Fibroblast of lung (primary cell): ENCODE data around the gene EXOC2. TPM values are rescaled to one million over a fixed set of nuclear protein-coding genes. Genes with fewer than 3 reads are reported as not detected.
A peak's percentile ranks its signal among the peaks of the same experiment; 100 is the strongest.

Source experiments
- DNase-seq, 2 donors: peaks; one replicate each; pipeline versions ENCODE4 v3.0.0 to v3.0.0-alpha.2; 2010; ENCODE audit warnings: low read depth in 2 of 2
- H2AFZ ChIP-seq: 2 replicates; pipeline ENCODE4 v1.5.1; 2012; ENCODE audit warnings: low read length, control low read depth, inconsistent platforms
- H3K27ac ChIP-seq: 2 replicates; pipeline ENCODE4 v1.5.1; 2011; ENCODE audit warnings: low read length, control low read depth; ENCODE audit not compliant: insufficient read depth
- H3K27me3 ChIP-seq: 2 replicates; pipeline ENCODE4 v1.5.1; 2011; ENCODE audit warnings: mild to moderate bottlenecking, low read length; ENCODE audit not compliant: control insufficient read depth, insufficient read depth
- H3K36me3 ChIP-seq: 2 replicates; pipeline ENCODE4 v1.5.1; 2011; ENCODE audit warnings: low read length; ENCODE audit not compliant: control insufficient read depth, insufficient read depth
- H3K4me1 ChIP-seq: 2 replicates; pipeline ENCODE4 v1.5.1; 2011; ENCODE audit warnings: low read length; ENCODE audit not compliant: control insufficient read depth, insufficient read depth; ENCODE audit errors: extremely low read depth
- H3K4me2 ChIP-seq: 2 replicates; pipeline ENCODE4 v1.5.1; 2011; ENCODE audit warnings: low read length, control low read depth; ENCODE audit not compliant: insufficient read depth; ENCODE audit errors: extremely low read depth
- H3K4me3 ChIP-seq, 4 experiments: fragments of 200-600 bp in 1 of 4; sonication (generic) in 1 of 4; replicated peaks in 1 of 4; 2 replicates each; pipeline ENCODE4 v1.5.1; 2011 to 2016; ENCODE audit warnings: low read length in 4 of 4, low read depth in 3 of 4, mild to moderate bottlenecking in 3 of 4, control low read depth in 2 of 4, inconsistent platforms in 1 of 4, mixed read lengths in 1 of 4; ENCODE audit not compliant: insufficient read depth in 1 of 4; ENCODE audit errors: control extremely low read depth in 1 of 4
- H3K79me2 ChIP-seq: 2 replicates; pipeline ENCODE4 v1.5.1; 2012; ENCODE audit warnings: mild to moderate bottlenecking, low read length, inconsistent platforms; ENCODE audit not compliant: control insufficient read depth, insufficient read depth
- H3K9ac ChIP-seq: 2 replicates; pipeline ENCODE4 v1.5.1; 2011; ENCODE audit warnings: mild to moderate bottlenecking, low read length, control low read depth; ENCODE audit not compliant: insufficient read depth
- H3K9me3 ChIP-seq: 2 replicates; pipeline ENCODE4 v1.5.1; 2012; ENCODE audit warnings: low read depth, low read length; ENCODE audit not compliant: control insufficient read depth, insufficient read depth
- H4K20me1 ChIP-seq: 2 replicates; pipeline ENCODE4 v1.5.1; 2011; ENCODE audit warnings: low read length; ENCODE audit not compliant: control insufficient read depth, insufficient read depth; ENCODE audit errors: extremely low read depth
- EZH2 ChIP-seq: IDR thresholded peaks from 2 replicates; pipeline ENCODE4 v1.5.1; 2012; ENCODE audit warnings: low read length, control low read depth, mild to moderate bottlenecking; ENCODE audit errors: missing control alignments
- polyA plus RNA-seq, 2 donors: library from polyadenylated mRNA; depleted of rRNA in 1 of 2; stranded (reverse) in 1 of 2; unstranded in 1 of 2; fragments of >200 nt; gene quantifications; 2 replicates each; pipeline ENCODE4 v1.2.1, GENCODE V29; 2011 to 2012; ENCODE audit warnings: missing spikeins in 1 of 2
- total RNA-seq: library from RNA; depleted of rRNA; stranded (reverse); fragments of >200 nt; gene quantifications from 2 replicates; pipeline ENCODE4 v1.2.1, GENCODE V29; 2014
- TF ChIP-seq, protein P1 (sequence below), 2 donors: IDR thresholded peaks in 1 of 2; conservative IDR thresholded peaks in 1 of 2; 1 replicate in 1 of 2; 2 replicates in 1 of 2; pipeline ENCODE4 v1.5.1; 2011 to 2012; ENCODE audit warnings: low read length in 2 of 2, control low read depth in 1 of 2, inconsistent platforms in 1 of 2, low read depth in 1 of 2, mild to moderate bottlenecking in 1 of 2

The EXOC2 gene
- total and polyA plus RNA-seq, 2 donors (not counting 1 experiment from before 2014, with no cell fraction given): 19.7 to 42.3 TPM

DNA sequence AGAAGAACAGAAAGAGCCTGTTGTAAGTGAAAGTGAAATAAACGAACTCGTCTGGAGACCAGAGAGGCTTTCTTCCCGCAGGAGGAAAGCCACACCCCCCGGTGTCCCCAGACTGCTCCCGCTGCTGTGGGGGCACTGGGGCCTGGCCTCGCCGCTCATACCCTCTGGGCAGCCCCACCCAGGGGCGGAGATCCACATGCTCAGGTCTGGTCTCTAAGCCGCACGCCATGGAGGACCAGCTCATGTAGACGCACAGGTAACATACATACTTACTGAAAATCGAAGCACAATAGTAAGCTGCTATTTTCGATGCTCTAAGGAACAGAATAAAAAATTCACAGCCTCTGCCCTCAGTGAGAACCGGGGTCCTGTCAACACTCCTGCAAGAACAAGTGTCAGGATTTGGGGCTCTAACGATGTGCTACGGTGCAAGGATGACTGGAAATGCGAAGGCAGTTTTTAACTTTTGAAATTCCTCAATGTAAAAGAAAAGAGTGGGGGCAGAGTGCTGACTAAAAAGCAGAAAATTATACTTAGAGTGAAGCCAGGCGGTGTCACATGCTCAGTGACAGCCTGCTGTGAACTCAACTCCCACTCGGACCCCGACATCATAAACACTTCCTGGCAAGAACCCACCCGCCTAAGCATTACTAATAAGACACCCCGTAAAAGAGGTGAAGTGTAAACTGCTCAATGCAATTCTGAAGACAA, 190.9 kb downstream of the EXOC2 start:
- H3K9ac ChIP-seq: no peak overlapping the region
- H3K36me3 ChIP-seq: no peaks in the 10 kb centered on the region
- no peak for TF ChIP-seq EZH2
- TF ChIP-seq, protein P1, sequence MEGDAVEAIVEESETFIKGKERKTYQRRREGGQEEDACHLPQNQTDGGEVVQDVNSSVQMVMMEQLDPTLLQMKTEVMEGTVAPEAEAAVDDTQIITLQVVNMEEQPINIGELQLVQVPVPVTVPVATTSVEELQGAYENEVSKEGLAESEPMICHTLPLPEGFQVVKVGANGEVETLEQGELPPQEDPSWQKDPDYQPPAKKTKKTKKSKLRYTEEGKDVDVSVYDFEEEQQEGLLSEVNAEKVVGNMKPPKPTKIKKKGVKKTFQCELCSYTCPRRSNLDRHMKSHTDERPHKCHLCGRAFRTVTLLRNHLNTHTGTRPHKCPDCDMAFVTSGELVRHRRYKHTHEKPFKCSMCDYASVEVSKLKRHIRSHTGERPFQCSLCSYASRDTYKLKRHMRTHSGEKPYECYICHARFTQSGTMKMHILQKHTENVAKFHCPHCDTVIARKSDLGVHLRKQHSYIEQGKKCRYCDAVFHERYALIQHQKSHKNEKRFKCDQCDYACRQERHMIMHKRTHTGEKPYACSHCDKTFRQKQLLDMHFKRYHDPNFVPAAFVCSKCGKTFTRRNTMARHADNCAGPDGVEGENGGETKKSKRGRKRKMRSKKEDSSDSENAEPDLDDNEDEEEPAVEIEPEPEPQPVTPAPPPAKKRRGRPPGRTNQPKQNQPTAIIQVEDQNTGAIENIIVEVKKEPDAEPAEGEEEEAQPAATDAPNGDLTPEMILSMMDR (conservative IDR thresholded peaks at IDR 0.05 in 1 of 2, IDR thresholded peaks at IDR 0.05 in 1 of 2; ENCODE audit: low read depth in 1 of 2, low read length in 2 of 2): no peak
- no peaks in the 10 kb centered on the region for H3K9me3 ChIP-seq
- H3K27me3 ChIP-seq: no peaks in the 10 kb centered on the region
- H3K4me1 ChIP-seq: no peaks in the 10 kb centered on the region
- no peak overlapping the region for H2AFZ ChIP-seq
- DNase-seq: peak in 1 of 2 donors; percentile 15
- H3K4me3 ChIP-seq: peak overlapping the region in 1 of 4 experiments; percentile 41
- no peak overlapping the region for H3K4me2 ChIP-seq
- no peaks in the 10 kb centered on the region for H3K79me2 ChIP-seq
- H3K27ac ChIP-seq: no peak overlapping the region
- H4K20me1 ChIP-seq: no peaks in the 10 kb centered on the region

DNA sequence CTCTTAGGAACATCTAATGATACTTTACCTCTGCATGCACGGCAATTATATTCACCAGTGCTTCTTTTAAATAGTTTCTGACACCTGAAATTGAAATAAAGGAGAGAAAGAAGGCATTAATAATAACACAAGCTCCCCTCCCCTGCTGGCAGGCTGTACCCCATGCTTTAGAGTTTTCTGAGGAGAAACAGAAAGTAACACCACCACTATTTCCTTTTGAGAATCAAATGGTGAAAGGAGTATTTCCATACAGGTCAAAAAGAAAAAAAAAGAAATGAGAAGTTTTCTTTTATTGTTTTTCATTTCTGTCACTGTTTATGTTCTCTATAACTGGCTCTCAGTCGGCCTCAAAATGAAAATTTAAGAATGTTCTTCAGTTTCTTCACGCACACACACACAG, 193.3 kb downstream of the EXOC2 start:
- no peaks in the 10 kb centered on the region for H3K4me1 ChIP-seq

DNA sequence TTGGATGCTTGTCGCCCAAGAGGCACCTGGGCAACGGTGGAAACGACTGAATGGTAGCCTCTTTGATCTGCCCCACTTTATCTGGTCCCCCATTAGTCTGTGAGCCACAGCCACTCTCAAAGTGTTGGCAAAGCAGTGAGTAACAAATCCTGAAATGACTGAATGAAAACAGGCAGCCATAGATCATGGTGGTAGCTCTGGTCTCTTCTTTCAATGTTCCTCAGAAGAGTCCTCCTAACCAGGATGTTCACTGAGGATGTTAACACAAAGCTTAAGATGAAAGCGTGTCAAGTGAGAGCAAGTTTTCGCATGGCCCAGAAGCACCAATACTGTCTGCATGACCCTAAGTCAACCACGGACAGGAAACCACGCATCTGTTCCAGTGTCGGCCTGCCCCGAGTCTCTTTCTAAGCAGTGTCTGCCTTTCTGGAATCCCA, 194.1 kb downstream of the EXOC2 start:
- Histone ChIP-seq H3K27me3 (no peaks in the 10 kb centered on the region), H3K9ac (no peak overlapping the region), H3K79me2 (no peaks in the 10 kb centered on the region), H3K4me2 (no peak overlapping the region), H4K20me1 (no peaks in the 10 kb centered on the region), H3K36me3 (peaks cover 4% of the 10 kb centered on the region), H3K9me3 (no peaks in the 10 kb centered on the region), H2AFZ (no peak overlapping the region), H3K4me3 (no peak overlapping the region), H3K4me1 (no peaks in the 10 kb centered on the region), H3K27ac (no peak overlapping the region)
- peak in 1 of 2 donors; percentile 22 for DNase-seq
- TF ChIP-seq EZH2: no peak
- TF ChIP-seq, protein P1 (conservative IDR thresholded peaks at IDR 0.05 in 1 of 2, IDR thresholded peaks at IDR 0.05 in 1 of 2; ENCODE audit: low read depth in 1 of 2, low read length in 2 of 2): no peak

More for the DNA sequence above, 193.3 kb downstream of the EXOC2 start:
- no peaks in the 10 kb centered on the region for H3K27me3 ChIP-seq
- no peaks in the 10 kb centered on the region for H3K79me2 ChIP-seq
- H3K36me3 ChIP-seq: peaks cover 4% of the 10 kb centered on the region
- no peak overlapping the region for H3K4me3 ChIP-seq
- H4K20me1 ChIP-seq: no peaks in the 10 kb centered on the region
- no peak for DNase-seq
- no peak overlapping the region for H3K4me2 ChIP-seq
- TF ChIP-seq, protein P1 (conservative IDR thresholded peaks at IDR 0.05 in 1 of 2, IDR thresholded peaks at IDR 0.05 in 1 of 2; ENCODE audit: low read depth in 1 of 2, low read length in 2 of 2): no peak
- no peak for TF ChIP-seq EZH2
- no peak overlapping the region for H3K9ac ChIP-seq
- H2AFZ ChIP-seq: no peak overlapping the region
- H3K9me3 ChIP-seq: no peaks in the 10 kb centered on the region
- no peak overlapping the region for H3K27ac ChIP-seq
